ENCODE measurements around the gene TAOK3.

Gene TAOK3

GRCh38 chr12:118271183-118271582 is 101.5 kb downstream of the TAOK3 start:
- Histone ChIP-seq H4K20me1 (ENCODE audit: insufficient read depth, low read length) (no peaks in the 10 kb centered on the region), H3K9me2 (ENCODE audit: low read depth, low read length) (no peaks in the 10 kb centered on the region), H3K4me2 (ENCODE audit: low read length) (no peak overlapping the region), H3K9me3 (ENCODE audit: low read length) (no peaks in the 10 kb centered on the region), H2AFZ (ENCODE audit: low read length) (no peak overlapping the region), H3K4me3 (ENCODE audit: low read depth, low read length, poor library complexity, severe bottlenecking) (no peak overlapping the region), H3K4me1 (ENCODE audit: insufficient read depth, low read length, severe bottlenecking) (no peaks in the 10 kb centered on the region), H3K27ac (ENCODE audit: low read depth, low read length, poor library complexity, severe bottlenecking) (no peak overlapping the region), H3K79me2 (ENCODE audit: insufficient read depth, low read length) (no peaks in the 10 kb centered on the region), H3K36me3 (ENCODE audit: insufficient read depth, low read length) (no peaks in the 10 kb centered on the region), H3F3A (ENCODE audit: insufficient read depth, low read length) (no peaks in the 10 kb centered on the region; the same call in 1 of the 2 replicates), H3K27me3 (ENCODE audit: insufficient read depth, low read length) (no peaks in the 10 kb centered on the region), H3K9ac (ENCODE audit: low read length) (no peak overlapping the region)
- TF ChIP-seq CTCF (IDR thresholded peaks at IDR 0.05; ENCODE audit: low read length) (no peak), EZH2 (IDR thresholded peaks at IDR 0.05; ENCODE audit: borderline replicate concordance, low read length) (no peak)

- H3K27me3 ChIP-seq (ENCODE audit: insufficient read depth, low read length), result no peaks in the 10 kb centered on the region
- H3K9me3 ChIP-seq (ENCODE audit: low read length), result no peaks in the 10 kb centered on the region
- no peak overlapping the region for H2AFZ ChIP-seq (ENCODE audit: low read length)
- no peaks in the 10 kb centered on the region for H3K9me2 ChIP-seq (ENCODE audit: low read depth, low read length)
- no peaks in the 10 kb centered on the region for H3K79me2 ChIP-seq (ENCODE audit: insufficient read depth, low read length)
- H3K36me3 ChIP-seq (ENCODE audit: insufficient read depth, low read length), result peaks cover 9% of the 10 kb centered on the region
- no peak overlapping the region for H3K4me3 ChIP-seq (ENCODE audit: low read depth, low read length, poor library complexity, severe bottlenecking)
- H3K4me1 ChIP-seq (ENCODE audit: insufficient read depth, low read length, severe bottlenecking), result no peaks in the 10 kb centered on the region
- H3K9ac ChIP-seq (ENCODE audit: low read length), result no peak overlapping the region
- H3K27ac ChIP-seq (ENCODE audit: low read depth, low read length, poor library complexity, severe bottlenecking), result no peak overlapping the region
- no peak overlapping the region for H3K4me2 ChIP-seq (ENCODE audit: low read length)
- H3F3A ChIP-seq (ENCODE audit: insufficient read depth, low read length), result no peaks in the 10 kb centered on the region; the same call in 1 of the 2 replicates
- no peaks in the 10 kb centered on the region for H4K20me1 ChIP-seq (ENCODE audit: insufficient read depth, low read length)
- TF ChIP-seq EZH2 (IDR thresholded peaks at IDR 0.05; ENCODE audit: borderline replicate concordance, low read length) (no peak), CTCF (IDR thresholded peaks at IDR 0.05; ENCODE audit: low read length) (no peak)
Observed at GRCh38 chr12:118269806-118270205, 102.9 kb downstream of the TAOK3 start.

GRCh38 chr12:118259079-118259478 is 113.6 kb downstream of the TAOK3 start:
- H4K20me1 ChIP-seq (ENCODE audit: insufficient read depth, low read length), result no peaks in the 10 kb centered on the region
- no peak overlapping the region for H3K4me3 ChIP-seq (ENCODE audit: low read depth, low read length, poor library complexity, severe bottlenecking)
- TF ChIP-seq EZH2 (IDR thresholded peaks at IDR 0.05; ENCODE audit: borderline replicate concordance, low read length) (no peak), CTCF (IDR thresholded peaks at IDR 0.05; ENCODE audit: low read length) (no peak)
- H3F3A ChIP-seq (ENCODE audit: insufficient read depth, low read length), result no peaks in the 10 kb centered on the region
- no peaks in the 10 kb centered on the region for H3K4me1 ChIP-seq (ENCODE audit: insufficient read depth, low read length, severe bottlenecking)
- H3K4me2 ChIP-seq (ENCODE audit: low read length), result no peak overlapping the region
- 0 out of 2 replicates have a peak, but pooled peaks cover 3% of the 10 kb centered on the region for H3K9me3 ChIP-seq (ENCODE audit: low read length)
- no peaks in the 10 kb centered on the region for H3K9me2 ChIP-seq (ENCODE audit: low read depth, low read length)
- H3K27ac ChIP-seq (ENCODE audit: low read depth, low read length, poor library complexity, severe bottlenecking), result no peak overlapping the region
- H3K27me3 ChIP-seq (ENCODE audit: insufficient read depth, low read length), result no peaks in the 10 kb centered on the region
- peaks cover 60% of the 10 kb centered on the region for H3K36me3 ChIP-seq (ENCODE audit: insufficient read depth, low read length)
- no peak overlapping the region for H3K9ac ChIP-seq (ENCODE audit: low read length)
- H2AFZ ChIP-seq (ENCODE audit: low read length), result no peak overlapping the region
- H3K79me2 ChIP-seq (ENCODE audit: insufficient read depth, low read length), result no peaks in the 10 kb centered on the region

All from OCI-LY1 (cell line).